Right atrium auricular region (tissue), 2 donors: Measurements from ENCODE around the gene SLAMF6. TPM values are rescaled to one million over a fixed set of nuclear protein-coding genes. Genes with fewer than 3 reads are reported as not detected.

Experiments
- DNase-seq: peaks from one replicate; pipeline ENCODE4 v3.0.0-alpha.2; 2019; ENCODE audit warnings: low spot score
- H3K27ac ChIP-seq, 2 donors: fragments of 200-600 bp; sonication (generic); 1 replicate in 1 of 2; 2 replicates in 1 of 2; pipeline ENCODE4 v1.5.1; 2016 to 2019
- H3K27me3 ChIP-seq, 2 donors: fragments of 200-600 bp; sonication (generic); one replicate each; pipeline versions ENCODE4 v1.5.1 to v1.6.0; 2017 to 2019
- H3K36me3 ChIP-seq: fragments of 200-600 bp; sonication (generic); one replicate; pipeline ENCODE4 v1.5.1; 2016
- H3K4me1 ChIP-seq, 2 donors: fragments of 200-600 bp; sonication (generic); one replicate each; pipeline versions ENCODE4 v1.5.1 to v1.6.0; 2017 to 2019
- H3K4me3 ChIP-seq, 2 donors: fragments of 200-600 bp; sonication (generic); 1 replicate in 1 of 2; 2 replicates in 1 of 2; pipeline ENCODE4 v1.5.1; 2017 to 2019; ENCODE audit warnings: mild to moderate bottlenecking in 1 of 2, moderate library complexity in 1 of 2
- H3K9me3 ChIP-seq, 2 donors: fragments of 200-600 bp; sonication (generic); one replicate each; pipeline ENCODE4 v1.5.1; 2019
- total RNA-seq, 2 donors: library from RNA; depleted of rRNA; stranded (reverse); fragments of >200 nt; gene quantifications; one replicate each; pipeline ENCODE4 v1.1.0, GENCODE V29; 2016
- TF ChIP-seq, protein P1 (sequence below), 2 donors: fragments of 200-600 bp; sonication (generic); IDR thresholded peaks; one replicate each; pipeline ENCODE4 v1.5.1; 2019; ENCODE audit warnings: antibody characterized with exemption in 2 of 2

Gene SLAMF6
- total RNA-seq, 2 donors from 2014 or later, result 0.19 to 1.3 TPM

DNA sequence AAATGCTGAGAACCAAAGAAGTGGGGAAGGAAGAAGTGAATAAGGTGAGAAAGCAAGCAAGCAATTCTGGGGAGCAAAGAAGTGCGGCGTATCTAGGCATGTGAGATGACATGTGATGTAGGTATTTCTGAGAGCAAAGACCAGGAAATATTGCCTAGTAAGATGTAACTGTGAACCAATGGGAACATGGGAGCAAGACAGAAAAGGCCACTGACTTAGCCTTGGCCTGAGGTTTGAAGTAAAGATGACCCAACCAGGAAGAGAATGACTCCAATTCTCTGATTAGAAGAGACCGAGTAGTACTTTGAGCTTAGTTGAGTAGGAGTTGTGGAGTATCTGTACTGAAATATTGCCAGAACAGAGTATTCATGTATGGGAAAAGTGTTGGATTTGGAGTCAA, 31.1 kb downstream of the SLAMF6 start:
- Histone ChIP-seq H3K4me1 (no peaks in the 10 kb centered on the region), H3K4me3 (no peak overlapping the region), H3K27me3 (no peaks in the 10 kb centered on the region), H3K9me3 (no peaks in the 10 kb centered on the region), H3K27ac (no peak overlapping the region), H3K36me3 (no peaks in the 10 kb centered on the region)
- DNase-seq, result no peak
- TF ChIP-seq, protein P1, sequence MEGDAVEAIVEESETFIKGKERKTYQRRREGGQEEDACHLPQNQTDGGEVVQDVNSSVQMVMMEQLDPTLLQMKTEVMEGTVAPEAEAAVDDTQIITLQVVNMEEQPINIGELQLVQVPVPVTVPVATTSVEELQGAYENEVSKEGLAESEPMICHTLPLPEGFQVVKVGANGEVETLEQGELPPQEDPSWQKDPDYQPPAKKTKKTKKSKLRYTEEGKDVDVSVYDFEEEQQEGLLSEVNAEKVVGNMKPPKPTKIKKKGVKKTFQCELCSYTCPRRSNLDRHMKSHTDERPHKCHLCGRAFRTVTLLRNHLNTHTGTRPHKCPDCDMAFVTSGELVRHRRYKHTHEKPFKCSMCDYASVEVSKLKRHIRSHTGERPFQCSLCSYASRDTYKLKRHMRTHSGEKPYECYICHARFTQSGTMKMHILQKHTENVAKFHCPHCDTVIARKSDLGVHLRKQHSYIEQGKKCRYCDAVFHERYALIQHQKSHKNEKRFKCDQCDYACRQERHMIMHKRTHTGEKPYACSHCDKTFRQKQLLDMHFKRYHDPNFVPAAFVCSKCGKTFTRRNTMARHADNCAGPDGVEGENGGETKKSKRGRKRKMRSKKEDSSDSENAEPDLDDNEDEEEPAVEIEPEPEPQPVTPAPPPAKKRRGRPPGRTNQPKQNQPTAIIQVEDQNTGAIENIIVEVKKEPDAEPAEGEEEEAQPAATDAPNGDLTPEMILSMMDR (IDR thresholded peaks at IDR 0.05), result no peak

GRCh38 chr1:160491017-160491416, 32.0 kb downstream of the SLAMF6 start:
- DNase-seq, result no peak
- H3K27ac ChIP-seq, result no peak overlapping the region
- no peaks in the 10 kb centered on the region for H3K4me1 ChIP-seq
- H3K36me3 ChIP-seq, result no peaks in the 10 kb centered on the region
- no peaks in the 10 kb centered on the region for H3K9me3 ChIP-seq
- no peaks in the 10 kb centered on the region for H3K27me3 ChIP-seq
- no peak overlapping the region for H3K4me3 ChIP-seq
- TF ChIP-seq, protein P1 (IDR thresholded peaks at IDR 0.05), result no peak

- no peaks in the 10 kb centered on the region for H3K27me3 ChIP-seq
- H3K36me3 ChIP-seq, result no peaks in the 10 kb centered on the region
- TF ChIP-seq, protein P1 (IDR thresholded peaks at IDR 0.05), result no peak
- no peaks in the 10 kb centered on the region for H3K4me1 ChIP-seq
- no peak for DNase-seq
- H3K9me3 ChIP-seq, result no peaks in the 10 kb centered on the region
- H3K4me3 ChIP-seq, result no peak overlapping the region
- H3K27ac ChIP-seq, result no peak overlapping the region
Observed at GRCh38 chr1:160489513-160490261, 33.4 kb downstream of the SLAMF6 start.

GRCh38 chr1:160488347-160489058, 34.6 kb downstream of the SLAMF6 start:
- no peak overlapping the region for H3K4me3 ChIP-seq
- DNase-seq, result no peak
- H3K27me3 ChIP-seq, result no peaks in the 10 kb centered on the region

GRCh38 chr1:160486453-160486852, 36.6 kb downstream of the SLAMF6 start:
- Histone ChIP-seq H3K27ac (no peak overlapping the region), H3K36me3 (no peaks in the 10 kb centered on the region), H3K4me1 (no peaks in the 10 kb centered on the region), H3K27me3 (no peaks in the 10 kb centered on the region), H3K9me3 (no peaks in the 10 kb centered on the region), H3K4me3 (no peak overlapping the region)
- TF ChIP-seq, protein P1 (IDR thresholded peaks at IDR 0.05), result no peak
- DNase-seq, result no peak

More at GRCh38 chr1:160488347-160489058, 34.6 kb downstream of the SLAMF6 start:
- Histone ChIP-seq H3K4me1 (no peaks in the 10 kb centered on the region), H3K36me3 (no peaks in the 10 kb centered on the region), H3K27ac (no peak overlapping the region), H3K9me3 (no peaks in the 10 kb centered on the region)
- TF ChIP-seq, protein P1 (IDR thresholded peaks at IDR 0.05), result no peak
